ENCODE data around the gene OLR1. TPM values are rescaled to one million over a fixed set of nuclear protein-coding genes. Genes with fewer than 3 reads are reported as not detected.

The OLR1 gene
- total and polyA plus RNA-seq, 4 donors: 4.4 to 9.3 (median 8.4) TPM; not detected in 1

GRCh38 chr12:10184261-10184843 lies 12.4 kb upstream of the OLR1 start:
- Histone ChIP-seq H3K4me3 (ENCODE audit: low read length in 2 of 2) (no peak overlapping the region), H3K36me3 (ENCODE audit: control insufficient read depth in 1 of 2, insufficient read depth in 2 of 2, low read length in 1 of 2) (no peaks in the 10 kb centered on the region), H3K9me3 (ENCODE audit: control insufficient read depth, low read length) (no peaks in the 10 kb centered on the region), H3K4me1 (ENCODE audit: control insufficient read depth in 1 of 2, insufficient read depth in 2 of 2, low read length in 2 of 2) (no peaks in the 10 kb centered on the region), H3K27ac (ENCODE audit: low read depth in 1 of 2, low read length in 2 of 2) (no peak overlapping the region), H3K27me3 (ENCODE audit: control insufficient read depth in 1 of 2, insufficient read depth in 2 of 2, low read length in 1 of 2) (no peaks in the 10 kb centered on the region)
- 72 to 73% methylated on average over 7 of the region's 7 CpGs for WGBS, 2 donors
- intact Hi-C loops (cut with DNase I): no loop called here
- ATAC-seq (ENCODE audit: low FRiP score): no peak
- no peak for DNase-seq

- Histone ChIP-seq H3K36me3 (ENCODE audit: control insufficient read depth in 1 of 2, insufficient read depth in 2 of 2, low read length in 1 of 2) (no peaks in the 10 kb centered on the region), H3K27ac (ENCODE audit: low read depth in 1 of 2, low read length in 2 of 2) (no peak overlapping the region), H3K4me3 (ENCODE audit: low read length in 2 of 2) (no peak overlapping the region), H3K9me3 (ENCODE audit: control insufficient read depth, low read length) (no peaks in the 10 kb centered on the region), H3K27me3 (ENCODE audit: control insufficient read depth in 1 of 2, insufficient read depth in 2 of 2, low read length in 1 of 2) (no peaks in the 10 kb centered on the region), H3K4me1 (ENCODE audit: control insufficient read depth in 1 of 2, insufficient read depth in 2 of 2, low read length in 2 of 2) (no peaks in the 10 kb centered on the region)
- no peak for ATAC-seq (ENCODE audit: low FRiP score)
- WGBS, 2 donors: 41 to 45% methylated on average over 5 of the region's 5 CpGs
- DNase-seq: no peak
- intact Hi-C loops (cut with DNase I): no loop called here
These were observed 10.6 kb upstream of the OLR1 start for GRCh38 chr12:10182354-10183049.

- no peak for ATAC-seq (ENCODE audit: low FRiP score)
- no peak overlapping the region for H3K4me3 ChIP-seq (ENCODE audit: low read length in 2 of 2)
- H3K9me3 ChIP-seq (ENCODE audit: control insufficient read depth, low read length): no peaks in the 10 kb centered on the region
- WGBS, 2 donors: 60 to 73% methylated on average over 5 of the region's 5 CpGs
- H3K27ac ChIP-seq (ENCODE audit: low read depth in 1 of 2, low read length in 2 of 2): no peak overlapping the region
- intact Hi-C loops (cut with DNase I): no loop called here
- DNase-seq: no peak
- H3K36me3 ChIP-seq (ENCODE audit: control insufficient read depth in 1 of 2, insufficient read depth in 2 of 2, low read length in 1 of 2): no peaks in the 10 kb centered on the region
- no peaks in the 10 kb centered on the region for H3K4me1 ChIP-seq (ENCODE audit: control insufficient read depth in 1 of 2, insufficient read depth in 2 of 2, low read length in 2 of 2)
- H3K27me3 ChIP-seq (ENCODE audit: control insufficient read depth in 1 of 2, insufficient read depth in 2 of 2, low read length in 1 of 2): no peaks in the 10 kb centered on the region
These were observed 7.8 kb upstream of the OLR1 start for GRCh38 chr12:10179776-10180181.

GRCh38 chr12:10178821-10179220 lies 6.9 kb upstream of the OLR1 start, which contains the start of gene TMEM52B:
TSS of gene TMEM52B (plus strand) at chr12:10179032. CDS start at chr12:10179575, 543 bp downstream.
- no peak for ATAC-seq (ENCODE audit: low FRiP score)
- no peaks in the 10 kb centered on the region for H3K27me3 ChIP-seq (ENCODE audit: control insufficient read depth in 1 of 2, insufficient read depth in 2 of 2, low read length in 1 of 2)
- H3K9me3 ChIP-seq (ENCODE audit: control insufficient read depth, low read length): no peaks in the 10 kb centered on the region
- H3K36me3 ChIP-seq (ENCODE audit: control insufficient read depth in 1 of 2, insufficient read depth in 2 of 2, low read length in 1 of 2): no peaks in the 10 kb centered on the region
- intact Hi-C loops (cut with DNase I): no loop called here
- H3K4me1 ChIP-seq (ENCODE audit: control insufficient read depth in 1 of 2, insufficient read depth in 2 of 2, low read length in 2 of 2): no peaks in the 10 kb centered on the region
- DNase-seq: no peak
- no peak within 1 kb of the TSS for H3K27ac ChIP-seq (ENCODE audit: low read depth in 1 of 2, low read length in 2 of 2)
- 66 to 70% methylated on average over 4 of the region's 4 CpGs for WGBS, 2 donors
- H3K4me3 ChIP-seq (ENCODE audit: low read length in 2 of 2): no peak within 1 kb of the TSS

GRCh38 chr12:10175846-10176636 lies 4.1 kb upstream of the OLR1 start:
- Histone ChIP-seq H3K27ac (ENCODE audit: low read depth in 1 of 2, low read length in 2 of 2) (no peak overlapping the region), H3K9me3 (ENCODE audit: control insufficient read depth, low read length) (no peaks in the 10 kb centered on the region), H3K4me3 (ENCODE audit: low read length in 2 of 2) (no peak overlapping the region), H3K4me1 (ENCODE audit: control insufficient read depth in 1 of 2, insufficient read depth in 2 of 2, low read length in 2 of 2) (no peaks in the 10 kb centered on the region), H3K36me3 (ENCODE audit: control insufficient read depth in 1 of 2, insufficient read depth in 2 of 2, low read length in 1 of 2) (no peaks in the 10 kb centered on the region), H3K27me3 (ENCODE audit: control insufficient read depth in 1 of 2, insufficient read depth in 2 of 2, low read length in 1 of 2) (no peaks in the 10 kb centered on the region)
- ATAC-seq (ENCODE audit: low FRiP score) (no peak), DNase-seq (no peak)
- intact Hi-C loops (cut with DNase I): no loop called here
- 82 to 89% methylated on average over 5 of the region's 5 CpGs for WGBS, 2 donors

GRCh38 chr12:10174986-10175614 lies 3.2 kb upstream of the OLR1 start:
- intact Hi-C loops (cut with DNase I): no loop called here
- H3K36me3 ChIP-seq (ENCODE audit: control insufficient read depth in 1 of 2, insufficient read depth in 2 of 2, low read length in 1 of 2): no peaks in the 10 kb centered on the region
- ATAC-seq (ENCODE audit: low FRiP score) (no peak), DNase-seq (no peak)
- no peaks in the 10 kb centered on the region for H3K9me3 ChIP-seq (ENCODE audit: control insufficient read depth, low read length)
- 59 to 62% methylated on average over 2 of the region's 2 CpGs for WGBS, 2 donors
- no peak overlapping the region for H3K4me3 ChIP-seq (ENCODE audit: low read length in 2 of 2)
- H3K27me3 ChIP-seq (ENCODE audit: control insufficient read depth in 1 of 2, insufficient read depth in 2 of 2, low read length in 1 of 2): no peaks in the 10 kb centered on the region
- H3K27ac ChIP-seq (ENCODE audit: low read depth in 1 of 2, low read length in 2 of 2): no peak overlapping the region
- H3K4me1 ChIP-seq (ENCODE audit: control insufficient read depth in 1 of 2, insufficient read depth in 2 of 2, low read length in 2 of 2): no peaks in the 10 kb centered on the region

GRCh38 chr12:10170216-10170615 lies 1.7 kb downstream of the OLR1 start:
- H3K27ac ChIP-seq (ENCODE audit: low read depth in 1 of 2, low read length in 2 of 2): no peak overlapping the region
- intact Hi-C loops (cut with DNase I): no loop called here
- no peaks in the 10 kb centered on the region for H3K36me3 ChIP-seq (ENCODE audit: control insufficient read depth in 1 of 2, insufficient read depth in 2 of 2, low read length in 1 of 2)
- DNase-seq: no peak
- no peaks in the 10 kb centered on the region for H3K9me3 ChIP-seq (ENCODE audit: control insufficient read depth, low read length)
- WGBS, 2 donors: 88 to 94% methylated on average over 5 of the region's 5 CpGs
- ATAC-seq (ENCODE audit: low FRiP score): no peak
- no peaks in the 10 kb centered on the region for H3K27me3 ChIP-seq (ENCODE audit: control insufficient read depth in 1 of 2, insufficient read depth in 2 of 2, low read length in 1 of 2)
- H3K4me1 ChIP-seq (ENCODE audit: control insufficient read depth in 1 of 2, insufficient read depth in 2 of 2, low read length in 2 of 2): no peaks in the 10 kb centered on the region
- no peak overlapping the region for H3K4me3 ChIP-seq (ENCODE audit: low read length in 2 of 2)

GRCh38 chr12:10169104-10169503 lies 2.8 kb downstream of the OLR1 start:
- intact Hi-C loops (cut with DNase I): no loop called here
- no peak overlapping the region for H3K4me3 ChIP-seq (ENCODE audit: low read length in 2 of 2)
- no peaks in the 10 kb centered on the region for H3K27me3 ChIP-seq (ENCODE audit: control insufficient read depth in 1 of 2, insufficient read depth in 2 of 2, low read length in 1 of 2)
- DNase-seq: no peak
- H3K9me3 ChIP-seq (ENCODE audit: control insufficient read depth, low read length): no peaks in the 10 kb centered on the region
- 22 to 25% methylated on average over 3 of the region's 3 CpGs for WGBS, 2 donors
- no peaks in the 10 kb centered on the region for H3K4me1 ChIP-seq (ENCODE audit: control insufficient read depth in 1 of 2, insufficient read depth in 2 of 2, low read length in 2 of 2)
- no peak for ATAC-seq (ENCODE audit: low FRiP score)
- H3K27ac ChIP-seq (ENCODE audit: low read depth in 1 of 2, low read length in 2 of 2): no peak overlapping the region
- no peaks in the 10 kb centered on the region for H3K36me3 ChIP-seq (ENCODE audit: control insufficient read depth in 1 of 2, insufficient read depth in 2 of 2, low read length in 1 of 2)

Data from aorta (tissue), 5 donors.